ENCODE measurements around the gene MYO1B. TPM values are rescaled to one million over a fixed set of nuclear protein-coding genes. Genes with fewer than 3 reads are reported as not detected.

Gene MYO1B
- total and polyA plus RNA-seq, 12 donors, result 8.7 to 32.4 (median 14.4) TPM

- Histone ChIP-seq H3K4me1 (peaks cover 7 to 85% (median 44%) of the 10 kb centered on the region in 9 donors), H3K27ac (no peak overlapping the region), H3K4me3 (no peak overlapping the region), H3K36me3 (no peaks in the 10 kb centered on the region), H3K9me3 (no peaks in the 10 kb centered on the region), H3K27me3 (no peaks in the 10 kb centered on the region)
- no peak for ATAC-seq
- DNase-seq, result no peak
- TF ChIP-seq CTCF (IDR thresholded peaks at IDR 0.05), result no peak
- 97 to 100% methylated on average over 1 of the region's 1 CpG for WGBS, 2 donors
- intact Hi-C loops (cut with DNase I), result no loop called here
These were observed 23.4 kb downstream of the MYO1B start for GRCh38 chr2:191268596-191268995.

- Histone ChIP-seq H3K4me1 (peaks cover 5 to 80% (median 39%) of the 10 kb centered on the region in 9 donors), H3K27me3 (no peaks in the 10 kb centered on the region), H3K27ac (peak overlapping the region in 5 of 10 donors; percentile 1 to 44 (median 22)), H3K4me3 (no peak overlapping the region), H3K9me3 (no peaks in the 10 kb centered on the region), H3K36me3 (no peaks in the 10 kb centered on the region)
- peak in 6 of 8 donors; percentile 36 to 75 (median 50) for ATAC-seq
- TF ChIP-seq CTCF (IDR thresholded peaks at IDR 0.05), result no peak
- intact Hi-C loops (cut with DNase I), result no loop called here
- WGBS, 2 donors, result 48 to 49% methylated on average over 6 of the region's 6 CpGs
- DNase-seq, result no peak
These were observed 25.3 kb downstream of the MYO1B start for GRCh38 chr2:191270306-191271161.

GRCh38 chr2:191272064-191272463 lies 26.9 kb downstream of the MYO1B start:
- Histone ChIP-seq H3K27ac (peak overlapping the region in 1 of 10 donors; percentile 11), H3K4me1 (peaks cover 5 to 65% (median 33%) of the 10 kb centered on the region in 9 donors), H3K27me3 (no peaks in the 10 kb centered on the region), H3K36me3 (peaks cover 0 to 3% (median 0%) of the 10 kb centered on the region in 9 donors), H3K4me3 (no peak overlapping the region), H3K9me3 (no peaks in the 10 kb centered on the region)
- intact Hi-C loops (cut with DNase I), result no loop called here
- peak in 2 of 8 donors; percentile 42 to 71 for ATAC-seq
- TF ChIP-seq CTCF (IDR thresholded peaks at IDR 0.05), result no peak
- WGBS, 2 donors, result 82 to 86% methylated on average over 2 of the region's 2 CpGs
- DNase-seq, result no peak

GRCh38 chr2:191274413-191274815 lies 29.2 kb downstream of the MYO1B start:
- no peak overlapping the region for H3K4me3 ChIP-seq
- H3K9me3 ChIP-seq, result no peaks in the 10 kb centered on the region
- H3K27ac ChIP-seq, result peak overlapping the region in 1 of 10 donors; percentile 12
- H3K4me1 ChIP-seq, result peaks cover 5 to 55% (median 32%) of the 10 kb centered on the region in 9 donors
- DNase-seq, result no peak
- no peaks in the 10 kb centered on the region for H3K27me3 ChIP-seq
- 70 to 77% methylated on average over 2 of the region's 2 CpGs for WGBS, 2 donors
- no peak for TF ChIP-seq CTCF (IDR thresholded peaks at IDR 0.05)
- intact Hi-C loops (cut with DNase I), result no loop called here
- no peak for ATAC-seq
- peaks cover 0 to 26% (median 0%) of the 10 kb centered on the region in 9 donors for H3K36me3 ChIP-seq
